ENCODE results near the gene CGAS.
"Not testable (repeated sequence)": the region's sequence is repeated elsewhere in the genome, so short reads cannot be mapped to it uniquely, and the experiment has no call there.

CGAS gene

GRCh38 chr6:73476723-73477122, 24.6 kb upstream of the CGAS start:
- FAIRE-seq (no peak), DNase-seq (ENCODE audit: insufficient read length, low spot score) (no peak)
- no peak for TF ChIP-seq CTCF (IDR thresholded peaks at IDR 0.05; ENCODE audit: insufficient read depth, missing control alignments)

- DNase-seq (ENCODE audit: insufficient read length, low spot score) (no peak), FAIRE-seq (no peak)
- no peak for TF ChIP-seq CTCF (IDR thresholded peaks at IDR 0.05; ENCODE audit: insufficient read depth, missing control alignments)
Observed at GRCh38 chr6:73471686-73472290, 19.7 kb upstream of the CGAS start.

GRCh38 chr6:73461537-73462350, 9.6 kb upstream of the CGAS start, which contains the start of gene MTO1:
TSS of gene MTO1 (plus strand) at chr6:73461737. CDS start at chr6:73461855, 118 bp downstream.
- TF ChIP-seq CTCF (IDR thresholded peaks at IDR 0.05; ENCODE audit: insufficient read depth, missing control alignments) = no peak
- peak; percentile 87 for DNase-seq (ENCODE audit: insufficient read length, low spot score)
- FAIRE-seq = no peak

GRCh38 chr6:73460056-73460455, 8.0 kb upstream of the CGAS start:
- no peak for TF ChIP-seq CTCF (IDR thresholded peaks at IDR 0.05; ENCODE audit: insufficient read depth, missing control alignments)
- no peak for FAIRE-seq
- no peak for DNase-seq (ENCODE audit: insufficient read length, low spot score)

- not testable (repeated sequence) for FAIRE-seq
Observed at GRCh38 chr6:73459474-73459873, 7.4 kb upstream of the CGAS start.

GRCh38 chr6:73455865-73456629, 4.0 kb upstream of the CGAS start:
- DNase-seq (ENCODE audit: insufficient read length, low spot score) (no peak), FAIRE-seq (no peak)
- TF ChIP-seq CTCF (IDR thresholded peaks at IDR 0.05; ENCODE audit: insufficient read depth, missing control alignments) = no peak

More at GRCh38 chr6:73459474-73459873, 7.4 kb upstream of the CGAS start:
- DNase-seq (ENCODE audit: insufficient read length, low spot score) = not testable (repeated sequence)

GRCh38 chr6:73451223-73452106, 632 bp downstream of the CGAS start:
- FAIRE-seq (no peak), DNase-seq (ENCODE audit: insufficient read length, low spot score) (no peak)
- TF ChIP-seq CTCF (IDR thresholded peaks at IDR 0.05; ENCODE audit: insufficient read depth, missing control alignments) = no peak

All from D721Med (cell line).